NOMO-1 (cell line): ENCODE data around the gene IL1RN.
"Not testable (repeated sequence)": the region's sequence is repeated elsewhere in the genome, so short reads cannot be mapped to it uniquely, and the experiment has no call there.

Source experiments
- DNase-seq, 2 experiments: peaks; one replicate each; lab custom pipeline; 2025; ENCODE audit not compliant: unreplicated experiment in 2 of 2; lab: John Stamatoyannopoulos, UW

The IL1RN gene, protein sequence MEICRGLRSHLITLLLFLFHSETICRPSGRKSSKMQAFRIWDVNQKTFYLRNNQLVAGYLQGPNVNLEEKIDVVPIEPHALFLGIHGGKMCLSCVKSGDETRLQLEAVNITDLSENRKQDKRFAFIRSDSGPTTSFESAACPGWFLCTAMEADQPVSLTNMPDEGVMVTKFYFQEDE

DNA sequence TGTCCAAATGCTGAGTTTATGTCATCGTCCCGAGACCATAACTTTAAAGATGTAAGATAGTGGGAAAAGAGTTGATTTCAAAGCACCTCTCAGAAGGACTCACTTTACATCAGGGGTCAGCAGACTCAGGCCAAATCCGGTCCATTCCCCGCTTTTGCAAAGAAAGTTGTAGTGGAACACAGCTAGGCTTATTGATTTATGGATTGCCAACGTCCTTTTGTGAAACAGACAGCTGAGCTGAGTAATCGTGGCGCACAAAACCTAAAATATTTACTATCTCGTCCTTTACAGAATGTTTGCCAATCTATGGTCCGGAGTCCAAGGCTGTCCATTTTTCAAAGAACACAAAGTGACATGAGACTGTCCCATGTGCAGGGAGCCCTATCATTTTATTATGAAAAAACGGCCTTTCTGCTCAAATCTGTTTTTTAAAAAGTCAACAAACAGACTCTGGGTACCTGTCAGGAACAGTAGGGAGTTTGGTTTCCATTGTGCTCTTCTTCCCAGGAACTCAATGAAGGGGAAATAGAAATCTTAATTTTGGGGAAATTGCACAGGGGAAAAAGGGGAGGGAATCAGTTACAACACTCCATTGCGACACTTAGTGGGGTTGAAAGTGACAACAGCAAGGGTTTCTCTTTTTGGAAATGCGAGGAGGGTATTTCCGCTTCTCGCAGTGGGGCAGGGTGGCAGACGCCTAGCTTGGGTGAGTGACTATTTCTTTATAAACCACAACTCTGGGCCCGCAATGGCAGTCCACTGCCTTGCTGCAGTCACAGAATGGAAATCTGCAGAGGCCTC lies at the start of gene IL1RN:
Gene IL1RN, plus strand, starts transcription at position 754 of the 801 bp plus-strand sequence. Its CDS starts 27 bp downstream, at position 781.
- peak; percentile 87 to 91 for DNase-seq

DNA sequence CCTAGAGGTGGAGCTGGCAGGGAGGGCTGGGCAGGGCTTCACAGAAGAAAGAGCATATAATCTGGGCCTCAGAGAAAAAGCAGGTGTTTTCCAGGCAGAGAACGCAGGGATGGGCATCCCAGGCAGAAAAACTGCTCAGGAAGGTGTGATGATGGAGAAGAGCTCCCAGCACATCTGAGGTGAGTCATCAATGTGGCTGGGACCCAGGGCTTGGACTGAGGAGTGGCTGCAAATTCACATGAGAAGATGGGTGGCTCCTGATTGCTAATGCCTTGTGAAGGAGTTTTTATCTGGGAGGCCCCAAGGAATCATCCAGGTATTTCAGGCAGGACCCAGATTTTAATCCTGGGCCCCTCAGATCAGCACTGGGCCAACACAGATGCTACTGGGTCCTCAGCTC lies 49.5 kb upstream of the IL1RN start:
- no peak for DNase-seq

DNA sequence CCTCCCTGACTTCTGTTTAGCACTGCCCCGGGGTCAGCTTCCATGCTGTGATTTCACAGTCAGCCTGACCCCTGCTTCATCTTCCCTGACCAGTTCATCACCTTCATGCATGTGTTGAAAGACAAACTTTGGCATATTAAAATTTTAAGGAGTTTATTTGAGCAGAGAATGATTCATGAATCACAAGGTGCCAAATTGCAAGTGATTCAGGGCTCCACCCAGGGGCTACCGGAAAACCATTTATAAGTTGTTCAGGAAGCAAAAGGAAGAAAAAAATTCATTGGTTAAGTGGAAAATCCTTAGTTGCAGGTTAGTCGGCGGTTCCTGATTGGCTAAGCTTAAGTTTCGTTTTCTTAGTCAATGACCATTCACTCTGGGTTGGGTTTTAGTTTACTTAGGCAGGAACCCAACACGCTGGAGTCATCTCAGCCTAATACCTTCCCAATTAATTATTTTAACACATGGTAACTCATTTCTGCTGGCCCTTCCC lies 49.0 kb upstream of the IL1RN start:
- DNase-seq: no peak

DNA sequence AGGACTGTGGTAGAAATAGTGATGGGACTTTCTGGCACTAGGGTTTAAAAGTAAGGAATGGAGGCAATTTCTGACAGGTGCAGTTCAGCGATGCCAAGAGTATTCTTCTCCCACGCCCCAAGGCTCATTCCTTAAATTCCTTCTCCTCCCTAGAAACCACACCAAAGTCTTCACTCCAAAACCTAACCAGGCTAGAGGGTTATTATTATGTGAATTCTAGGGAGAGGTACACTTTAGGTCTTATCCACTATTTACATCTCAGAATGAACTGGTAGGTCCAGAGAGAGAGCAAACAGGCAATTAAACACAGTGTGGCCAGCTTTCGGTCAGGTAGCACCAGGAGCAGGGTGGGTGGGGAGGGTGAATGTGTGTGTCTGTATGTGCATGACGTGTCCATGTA lies 48.3 kb upstream of the IL1RN start:
- no peak for DNase-seq

DNA sequence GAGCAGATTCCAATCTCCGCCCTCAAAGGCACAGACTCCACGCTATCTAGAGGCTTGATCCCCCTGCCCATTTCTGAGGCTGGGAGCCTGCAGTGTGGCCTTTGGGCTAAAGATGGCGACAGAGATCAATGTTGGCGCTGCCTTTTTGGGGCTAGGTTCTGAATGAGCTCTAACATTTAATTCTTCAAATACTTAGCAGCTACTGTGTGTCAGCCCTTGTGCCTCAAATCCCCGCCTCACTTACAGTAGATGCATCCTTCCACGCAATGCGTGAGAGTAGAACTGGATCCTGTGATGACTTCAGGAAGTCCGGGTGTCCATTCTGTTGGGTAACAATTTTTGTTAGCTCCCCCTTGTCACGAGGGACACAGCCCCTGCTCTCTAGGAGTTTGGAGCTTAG lies 47.3 kb upstream of the IL1RN start:
- peak; percentile 36 to 49 for DNase-seq

DNA sequence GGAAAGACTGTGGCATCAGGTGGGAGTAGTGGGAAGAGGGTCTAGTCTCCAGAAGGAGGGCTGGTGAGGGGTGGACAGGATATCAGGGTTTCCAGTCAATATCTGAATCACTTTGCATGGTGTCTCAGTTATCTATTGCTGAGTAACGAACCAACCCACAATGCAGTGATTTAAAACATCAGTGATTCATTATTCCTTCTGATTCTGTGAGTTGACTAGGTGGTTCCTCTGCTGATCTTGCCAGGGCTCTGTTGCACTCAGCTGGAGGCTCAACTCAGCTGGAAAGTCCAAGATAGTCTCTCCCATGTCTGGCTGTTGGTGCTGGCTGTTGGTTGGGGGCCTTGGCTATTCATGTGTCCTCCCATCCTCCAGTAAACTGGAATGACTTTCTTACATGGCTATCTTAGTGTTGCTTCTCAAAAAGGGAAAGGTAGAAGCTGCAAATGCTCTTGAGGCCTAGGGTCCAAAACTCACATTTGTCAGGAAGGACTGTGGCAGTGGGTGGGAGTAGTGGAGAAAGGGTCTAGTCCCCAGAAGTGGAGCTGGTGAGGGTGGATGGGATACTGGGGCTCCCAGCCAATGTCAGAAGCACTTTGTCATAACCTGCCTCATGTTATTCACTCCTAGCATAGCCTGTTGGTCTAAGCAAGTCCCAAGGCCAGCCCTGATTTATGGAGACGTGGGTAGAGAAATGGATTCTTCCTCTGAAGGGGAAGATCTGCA lies 45.7 kb upstream of the IL1RN start:
- DNase-seq: no peak

DNA sequence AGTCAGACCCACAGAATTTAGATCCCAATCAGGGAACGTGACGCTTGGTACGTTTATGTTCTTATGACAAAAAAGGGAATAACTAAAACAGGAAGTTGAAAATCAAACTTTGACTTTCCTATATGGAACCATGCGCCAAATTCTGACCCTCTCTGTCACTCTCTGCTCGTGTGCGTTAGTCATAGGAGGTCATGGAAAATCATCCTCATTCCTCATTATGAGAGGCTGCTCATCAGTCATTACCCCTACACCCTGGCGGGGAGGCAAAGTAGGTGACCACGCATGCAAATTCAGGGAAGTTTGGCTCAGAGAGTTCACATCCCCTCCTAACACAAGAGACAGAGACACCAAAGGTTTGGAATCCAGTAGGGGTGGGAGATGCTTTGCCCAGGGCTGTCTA lies 44.1 kb upstream of the IL1RN start:
- DNase-seq: no peak

DNA sequence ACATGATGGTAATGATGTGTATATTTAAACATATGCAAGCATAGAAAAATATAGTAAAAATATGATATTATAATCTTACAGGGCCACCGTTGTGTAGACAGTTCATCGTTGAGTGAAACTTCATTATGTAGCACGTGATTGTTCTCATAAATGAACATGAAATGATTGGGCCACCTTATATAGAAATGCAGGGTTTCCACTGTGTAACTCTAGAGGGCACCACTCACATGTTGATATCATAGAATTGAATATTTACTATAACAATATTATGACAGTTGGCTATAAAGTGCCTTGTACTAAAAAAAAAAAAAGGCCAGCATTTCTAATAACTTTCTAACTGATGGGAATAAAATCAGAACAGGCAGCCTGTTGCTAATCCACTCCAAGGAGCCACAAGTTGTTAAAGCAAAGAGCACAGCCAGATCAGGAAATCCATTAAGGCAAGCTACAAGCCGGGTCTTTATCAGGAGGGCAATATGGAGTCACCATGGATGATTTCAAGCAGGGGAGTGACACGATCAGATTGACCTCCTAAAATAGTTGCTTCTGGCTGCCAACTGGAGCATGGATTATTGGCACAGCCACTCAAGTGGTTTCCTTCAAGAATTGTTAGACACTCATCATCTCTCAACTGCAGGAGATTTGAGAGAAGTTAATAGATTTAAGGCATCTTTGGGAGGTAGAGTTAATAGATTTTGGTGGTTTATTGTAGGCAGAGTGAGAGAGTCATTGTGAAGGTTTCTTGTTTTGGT lies 43.0 kb upstream of the IL1RN start:
- peak in 1 of 2 experiments; percentile 66 for DNase-seq

DNA sequence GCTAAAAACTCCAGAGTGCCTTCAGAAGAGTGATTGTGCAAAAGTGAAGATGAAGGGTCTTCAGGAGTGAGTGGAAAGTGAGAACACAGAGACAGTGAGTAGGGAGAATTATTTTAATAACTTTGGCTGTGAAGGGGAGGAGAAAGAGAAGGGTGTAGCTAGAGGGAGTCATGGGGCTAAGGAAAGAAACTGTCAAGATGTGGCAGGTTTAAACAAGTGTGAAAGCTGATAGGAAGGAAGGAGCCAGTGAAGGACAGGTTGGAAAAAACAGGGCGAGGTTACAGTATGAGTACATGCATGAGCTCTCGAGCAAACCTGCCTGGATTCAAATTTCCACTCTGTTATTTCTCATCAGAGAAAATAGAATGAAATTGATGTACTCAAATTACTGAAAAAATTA lies 41.9 kb upstream of the IL1RN start:
- no peak for DNase-seq

DNA sequence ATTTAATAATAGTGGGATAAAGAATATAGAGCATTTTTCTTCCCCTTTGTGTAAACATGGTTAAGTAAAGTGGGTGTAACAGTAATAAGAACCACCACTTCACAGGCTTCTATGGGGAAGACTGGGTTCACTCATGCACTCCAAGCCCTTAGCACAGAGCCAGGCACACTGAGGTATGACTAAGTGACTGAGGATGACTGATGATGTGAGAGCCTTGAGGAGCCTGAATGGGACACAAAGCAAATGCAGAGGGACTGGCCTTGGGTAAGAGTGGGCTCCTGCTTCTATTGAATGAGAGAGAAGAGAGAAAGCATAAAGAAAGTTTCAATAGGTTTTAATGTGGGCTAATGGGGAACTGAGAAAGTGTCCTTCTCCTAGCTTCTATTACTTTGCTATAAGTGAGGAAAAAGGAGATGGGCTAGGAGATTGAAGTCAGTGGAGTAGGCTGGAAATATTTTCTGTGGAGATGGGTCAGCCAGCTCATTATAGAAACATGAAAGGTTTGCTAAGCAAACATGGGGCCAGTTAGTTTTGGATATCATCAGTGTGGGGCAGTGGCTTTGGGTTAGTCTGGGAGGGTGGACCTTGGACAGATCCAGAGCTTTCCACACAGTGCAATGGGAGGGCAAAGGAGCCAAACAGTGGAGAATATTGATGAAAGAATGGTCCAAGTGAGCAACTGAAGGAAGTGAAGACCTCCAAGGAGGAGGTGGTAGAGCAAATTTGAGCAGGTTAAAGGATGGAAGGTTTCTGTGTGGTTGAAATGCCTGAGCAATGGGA lies 39.0 kb upstream of the IL1RN start:
- no peak for DNase-seq

DNA sequence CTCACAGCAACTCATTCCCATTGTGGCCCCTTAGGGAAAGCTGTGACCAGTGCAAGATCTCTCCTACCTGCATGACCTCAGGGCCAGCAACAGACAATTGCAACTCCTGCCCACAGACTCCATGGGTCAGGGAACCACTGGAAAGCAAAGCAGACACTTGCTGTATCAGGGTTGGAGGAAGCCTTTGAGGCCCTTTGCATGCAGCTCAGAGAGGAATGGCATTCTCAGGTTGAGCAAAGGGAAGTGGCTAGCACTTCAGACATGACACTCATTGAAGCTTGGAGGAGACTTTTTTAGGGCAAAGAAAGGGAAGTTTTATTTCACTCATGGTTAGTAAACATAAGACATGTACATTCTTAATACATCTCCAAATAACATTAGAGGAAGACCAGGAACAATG lies 37.5 kb upstream of the IL1RN start:
- DNase-seq: peak; percentile 63 to 82

DNA sequence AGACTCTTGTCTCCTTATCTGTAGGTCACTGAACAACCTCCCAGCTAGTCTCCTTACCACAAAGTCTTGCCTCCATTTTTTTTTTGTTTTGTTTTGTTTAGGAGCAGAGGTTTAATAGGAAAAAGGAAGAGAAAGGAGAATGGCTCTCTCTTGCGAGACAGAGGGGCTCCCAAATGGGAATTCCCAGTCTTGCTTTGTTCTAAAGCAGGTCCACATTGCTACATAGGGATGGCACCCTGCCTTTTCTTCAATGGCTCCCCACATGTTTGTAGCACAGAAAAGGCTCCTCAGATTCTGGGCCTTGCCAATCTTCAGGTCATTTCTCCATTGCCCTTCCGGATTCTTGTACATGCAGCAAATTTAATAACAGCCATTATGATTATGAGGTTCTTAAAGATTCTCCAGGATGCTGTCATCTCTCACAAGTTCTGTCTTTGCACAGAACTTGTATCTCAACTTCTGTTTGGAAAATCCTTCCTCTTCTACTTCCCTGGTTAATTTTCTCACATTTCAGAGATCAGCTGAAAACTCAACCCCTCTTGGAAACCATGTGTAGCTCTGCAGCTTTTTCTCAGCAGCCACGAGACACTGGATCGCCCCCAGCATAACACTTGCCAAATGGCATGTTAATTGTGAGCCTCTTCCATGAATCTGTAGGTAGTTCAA lies 36.0 kb upstream of the IL1RN start:
- DNase-seq: no peak

DNA sequence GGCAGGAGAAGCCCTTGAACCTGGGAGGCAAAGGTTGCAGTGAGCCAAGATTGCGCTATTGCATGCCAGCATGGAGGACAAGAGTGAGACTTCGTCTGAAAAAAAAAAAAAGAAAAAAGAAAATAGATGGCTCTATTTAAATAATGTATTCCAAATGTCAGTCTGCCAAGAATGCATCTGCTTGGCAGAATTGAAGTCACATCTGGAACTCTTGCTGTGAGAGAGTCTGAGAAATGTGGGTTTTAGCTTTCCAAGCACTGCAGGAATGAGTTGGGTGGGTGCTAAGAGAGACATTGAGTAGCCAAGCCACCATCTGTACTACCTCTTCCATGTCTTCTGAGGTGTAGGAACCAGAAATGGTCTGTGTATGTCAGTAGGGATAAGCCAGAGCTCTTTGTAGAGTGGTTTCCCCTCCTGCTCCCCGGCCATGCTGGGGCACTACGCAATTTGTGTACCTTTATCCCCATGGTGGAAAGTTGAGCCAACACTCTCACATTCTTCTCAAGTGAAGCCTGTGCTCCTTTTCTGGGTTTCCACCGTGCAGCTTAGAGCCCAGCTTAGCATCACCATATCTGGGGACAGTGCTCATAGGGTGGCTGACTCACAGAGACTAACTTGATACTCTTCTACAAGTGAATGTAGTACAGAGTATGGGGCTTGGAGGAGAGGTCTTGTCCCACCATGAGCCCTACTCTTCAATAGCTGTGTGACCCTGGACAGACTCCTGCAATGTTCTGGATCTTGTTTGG lies 34.4 kb upstream of the IL1RN start:
- DNase-seq: no peak

DNA sequence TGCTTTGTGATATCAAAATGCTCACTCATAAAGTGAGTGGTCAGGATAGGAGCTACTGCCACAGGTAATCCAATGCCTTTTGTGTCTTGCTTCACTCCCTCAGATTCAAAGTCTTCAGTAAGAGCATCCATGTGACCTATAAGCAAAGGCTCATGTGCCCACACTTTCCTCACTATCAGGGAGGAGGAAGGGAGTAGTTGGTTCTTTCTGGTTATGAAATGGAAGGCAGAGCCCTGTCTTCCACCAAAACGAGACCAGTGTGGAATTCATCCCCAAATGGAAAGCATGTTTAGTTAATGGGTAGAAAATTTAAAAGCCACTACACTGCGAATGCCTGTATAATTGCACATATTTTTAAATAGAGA lies 33.8 kb upstream of the IL1RN start:
- DNase-seq: no peak

DNA sequence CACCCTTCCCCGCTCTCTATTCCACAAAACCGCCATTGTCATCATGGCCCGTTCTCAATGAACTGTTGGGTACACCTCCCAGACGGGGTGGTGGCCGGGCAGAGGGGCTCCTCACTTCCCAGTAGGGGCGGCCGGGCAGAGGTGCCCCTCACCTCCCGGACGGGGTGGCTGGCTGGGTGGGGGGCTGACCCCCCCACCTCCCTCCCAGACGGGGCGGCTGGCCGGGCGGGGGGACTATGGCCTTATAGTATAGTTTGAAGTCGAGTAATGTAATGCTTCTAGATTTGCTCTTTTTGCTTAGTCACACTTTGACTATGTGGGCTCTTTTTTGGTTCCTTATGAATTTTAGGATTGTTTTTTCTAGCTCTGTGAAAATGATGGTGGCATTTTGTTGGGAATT lies 31.1 kb upstream of the IL1RN start:
- DNase-seq: not testable (repeated sequence)

DNA sequence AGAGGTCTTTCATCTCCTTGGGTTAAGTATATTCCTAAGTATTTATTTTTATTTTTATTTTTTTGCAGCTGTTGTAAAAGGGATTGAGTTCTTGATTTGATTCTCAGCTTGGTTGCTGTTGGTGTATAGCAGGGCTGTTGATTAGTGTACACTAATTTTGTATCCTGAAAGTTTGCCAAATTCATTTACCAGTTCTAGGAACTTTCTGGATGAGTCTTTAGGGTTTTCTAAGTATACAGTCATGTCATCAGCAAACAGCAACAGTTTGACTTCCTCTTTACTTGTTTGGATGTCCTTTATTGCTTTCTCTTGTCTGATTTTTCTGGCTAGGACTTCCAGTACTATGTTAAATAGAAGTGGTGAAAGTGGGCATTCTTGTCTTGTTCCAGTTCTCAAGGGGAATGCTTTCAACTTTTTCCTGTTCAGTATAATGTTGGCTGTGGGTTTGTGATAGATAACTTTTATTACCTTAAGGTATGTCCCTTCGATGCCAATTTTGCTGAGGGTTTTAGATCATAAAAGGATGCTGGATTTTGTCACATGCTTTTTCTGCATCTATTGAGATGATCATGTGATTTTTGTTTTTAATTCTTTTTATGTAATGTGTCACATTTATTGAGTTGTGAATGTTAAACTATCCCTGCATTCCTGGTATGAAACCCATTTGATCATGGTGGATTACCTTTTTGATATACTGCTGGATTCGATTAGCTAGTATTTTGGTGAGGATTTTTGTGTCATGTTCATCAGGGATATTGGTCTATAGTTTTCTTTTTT lies 30.4 kb upstream of the IL1RN start:
- not testable (repeated sequence) for DNase-seq

DNA sequence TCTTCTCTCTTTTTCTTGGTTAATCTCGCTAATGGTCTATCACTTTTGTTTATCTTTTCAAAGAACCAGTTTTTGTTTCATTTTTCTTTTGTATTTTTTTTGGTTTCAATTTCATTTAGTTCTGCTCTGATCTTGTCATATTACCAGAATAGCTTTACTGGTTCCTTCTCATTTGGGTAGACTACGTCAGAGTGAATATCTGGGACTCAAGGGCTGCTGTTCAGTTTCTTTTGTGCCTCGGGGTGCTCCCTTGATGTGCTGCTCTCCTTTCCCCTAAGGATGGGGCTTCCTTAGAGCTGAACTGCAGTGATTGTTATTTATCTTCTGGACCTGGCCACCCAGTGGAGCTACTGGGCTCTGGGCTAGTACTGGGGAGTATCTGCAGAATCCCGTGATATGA lies 29.4 kb upstream of the IL1RN start:
- DNase-seq: no peak

DNA sequence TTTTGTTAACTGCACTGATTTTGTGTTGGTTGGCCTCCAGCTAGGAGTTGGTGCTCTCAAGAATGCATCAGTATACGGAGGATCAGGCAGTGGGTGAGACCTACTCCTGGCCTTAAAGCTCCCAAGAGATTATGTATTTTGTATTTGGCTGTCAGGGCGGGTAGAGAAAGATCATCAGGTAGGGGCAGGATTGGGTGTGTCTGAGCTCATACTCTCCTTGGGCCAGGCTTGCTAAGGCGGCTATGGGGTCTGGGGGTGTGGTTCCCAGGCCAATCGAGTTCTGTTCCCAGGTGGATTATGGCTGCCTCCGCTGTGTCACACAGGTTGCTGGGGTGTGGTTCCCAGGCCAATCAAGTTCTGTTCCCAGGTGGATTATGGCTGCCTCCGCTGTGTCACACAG lies 28.9 kb upstream of the IL1RN start:
- DNase-seq: no peak
